ELF-1 (cell line): ENCODE results near the gene TIGAR.

Source experiments
- DNase-seq: peaks from one replicate; pipeline ENCODE4 v3.0.0-alpha.2; 2016; ENCODE audit warnings: low read depth, low spot score

Gene TIGAR

GRCh38 chr12:4303750-4304149 lies 17.3 kb upstream of the TIGAR start:
- DNase-seq: no peak

- peak; percentile 97 for DNase-seq
These were observed 13.2 kb upstream of the TIGAR start for GRCh38 chr12:4307593-4308333.

- peak; percentile 83 for DNase-seq
These were observed 12.6 kb upstream of the TIGAR start for GRCh38 chr12:4308334-4308950.

GRCh38 chr12:4311776-4312175 lies 9.2 kb upstream of the TIGAR start:
- DNase-seq: no peak

GRCh38 chr12:4312251-4312650 lies 8.8 kb upstream of the TIGAR start:
- DNase-seq: no peak

- DNase-seq: no peak
These were observed 538 bp upstream of the TIGAR start for GRCh38 chr12:4320497-4320852.

- no peak for DNase-seq
These were observed 1.7 kb downstream of the TIGAR start for GRCh38 chr12:4322726-4323125.

- no peak for DNase-seq
These were observed 2.4 kb downstream of the TIGAR start for GRCh38 chr12:4323396-4323795.

GRCh38 chr12:4324366-4324765 lies 3.4 kb downstream of the TIGAR start:
- DNase-seq: no peak

- no peak for DNase-seq
These were observed 5.0 kb downstream of the TIGAR start for GRCh38 chr12:4325966-4326365.

- DNase-seq: no peak
These were observed 6.3 kb downstream of the TIGAR start for GRCh38 chr12:4327293-4327692.

GRCh38 chr12:4330203-4330602 lies 9.2 kb downstream of the TIGAR start:
- no peak for DNase-seq

GRCh38 chr12:4331221-4331620 lies 10.2 kb downstream of the TIGAR start:
- no peak for DNase-seq

GRCh38 chr12:4331842-4332241 lies 10.8 kb downstream of the TIGAR start:
- DNase-seq: no peak

- no peak for DNase-seq
These were observed 25.9 kb downstream of the TIGAR start for GRCh38 chr12:4346931-4347330.

- peak; percentile 21 for DNase-seq
These were observed 32.8 kb downstream of the TIGAR start for GRCh38 chr12:4353785-4354208.

GRCh38 chr12:4355156-4356040 lies 34.4 kb downstream of the TIGAR start:
- DNase-seq: no peak

GRCh38 chr12:4356041-4356327 lies 35.0 kb downstream of the TIGAR start:
- peak; percentile 88 for DNase-seq

GRCh38 chr12:4366090-4366489 lies 45.1 kb downstream of the TIGAR start:
- no peak for DNase-seq

- DNase-seq: no peak
These were observed 48.5 kb downstream of the TIGAR start for GRCh38 chr12:4369548-4369947.

- no peak for DNase-seq
These were observed 49.3 kb downstream of the TIGAR start for GRCh38 chr12:4370265-4370664.

- DNase-seq: no peak
These were observed 51.6 kb downstream of the TIGAR start for GRCh38 chr12:4372653-4373052.

GRCh38 chr12:4375449-4375848 lies 54.4 kb downstream of the TIGAR start:
- DNase-seq: no peak
